SW480 (cell line): ENCODE measurements around the gene ZNF611.
"Not testable (repeated sequence)": the region's sequence is repeated elsewhere in the genome, so short reads cannot be mapped to it uniquely, and the experiment has no call there.

ENCODE experiments used
- DNase-seq: peaks from one replicate; pipeline ENCODE4 v3.0.0-alpha.2; 2016; ENCODE audit warnings: low spot score

The ZNF611 gene

DNA sequence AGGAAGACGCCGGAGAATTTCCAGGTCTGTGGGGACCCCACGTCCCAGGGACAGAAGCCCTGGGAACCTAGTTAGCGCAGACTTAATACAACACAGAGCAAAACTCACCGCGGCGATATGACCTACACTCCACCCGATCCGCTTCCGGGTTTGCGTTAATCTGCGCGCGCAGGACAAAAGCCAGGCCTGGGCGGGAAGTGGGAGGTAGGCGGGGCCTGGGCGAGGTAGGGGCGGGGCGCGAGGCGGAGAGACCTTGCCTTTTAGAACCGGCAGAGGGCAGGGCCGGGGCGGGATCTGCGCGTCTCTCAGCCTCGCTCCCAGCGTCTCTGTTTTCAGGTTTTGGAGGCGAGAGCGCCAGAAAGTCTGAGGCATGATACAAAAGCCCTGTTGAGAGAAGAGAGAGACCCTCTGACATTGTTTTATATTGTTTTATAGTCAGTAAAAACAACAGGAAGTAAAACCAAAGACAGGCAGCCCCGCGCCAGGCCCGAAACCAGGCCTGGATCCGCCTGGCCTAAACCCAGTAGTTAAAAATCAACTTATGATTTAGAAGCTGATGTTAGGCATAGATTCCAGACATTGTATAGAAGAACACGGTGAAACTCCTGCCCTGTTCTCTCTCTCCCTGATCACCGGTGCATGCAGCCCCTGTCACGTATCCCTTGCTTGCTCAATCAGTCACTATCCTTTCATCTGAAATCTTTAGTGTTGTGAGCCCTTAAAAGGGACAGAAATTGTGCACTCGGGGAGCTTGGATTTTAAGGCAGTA is at the start of gene ZNF611:
Gene ZNF611, minus strand, starts transcription at position 152 of the 769 bp plus-strand sequence. CDS start 19,150 bp downstream, outside the sequence.
- DNase-seq, result peak; percentile 93

DNA sequence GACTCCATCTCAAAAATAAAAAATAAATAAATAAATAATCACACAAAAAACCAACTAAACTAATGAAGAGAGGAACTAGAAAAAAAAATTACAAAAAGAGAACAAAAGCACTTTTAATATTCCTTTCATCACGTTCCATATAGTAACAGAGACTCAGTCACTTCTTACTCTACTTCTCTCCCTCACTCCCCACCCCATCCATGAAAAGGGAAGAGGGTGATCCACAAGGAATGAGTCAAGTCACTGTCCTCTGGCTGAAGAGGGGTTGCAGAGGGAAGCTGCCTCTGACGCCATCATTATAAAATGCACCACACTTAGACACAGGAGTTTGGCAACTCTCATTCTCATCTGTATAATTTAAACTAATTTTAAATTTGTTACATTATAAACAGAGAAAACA is 48.0 kb upstream of the ZNF611 start:
- DNase-seq, result not testable (repeated sequence)

DNA sequence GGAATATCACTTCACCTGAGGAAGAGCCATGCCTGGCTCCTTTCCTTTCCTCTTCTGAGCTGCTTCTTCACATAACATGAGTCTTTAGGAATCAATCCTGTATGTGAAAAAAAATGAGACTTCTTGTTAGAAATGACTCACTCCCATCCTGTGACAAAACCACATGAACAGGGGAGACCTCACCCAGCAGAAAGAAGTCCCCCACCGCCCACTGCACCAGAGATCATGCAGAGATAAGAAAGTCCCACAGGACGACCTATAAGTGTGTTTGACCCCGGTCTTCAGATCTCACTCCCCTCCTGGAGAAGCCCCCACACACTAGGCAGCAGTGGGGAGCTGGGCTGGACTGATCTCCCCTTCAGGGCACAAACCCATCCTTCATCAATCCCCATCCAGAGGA is 44.0 kb upstream of the ZNF611 start:
- no peak for DNase-seq

DNA sequence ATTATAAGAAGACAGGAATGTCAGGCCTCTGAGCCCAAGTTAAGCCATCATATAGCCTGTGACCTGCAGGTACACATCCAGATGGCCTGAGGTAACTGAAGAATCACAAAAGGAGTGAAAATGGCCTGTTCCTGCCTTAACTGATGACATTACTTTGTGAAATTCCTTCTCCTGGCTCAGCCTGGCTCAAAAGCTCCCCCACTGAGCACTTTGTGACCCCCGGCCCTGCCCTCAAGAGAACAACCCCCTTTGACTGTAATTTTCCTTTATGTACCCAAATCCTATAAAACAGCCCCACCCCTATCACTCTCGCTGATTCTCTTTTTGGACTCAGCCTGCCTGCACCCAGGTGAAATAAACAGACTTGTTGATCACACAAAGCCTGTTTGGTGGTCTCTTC is 21.6 kb upstream of the ZNF611 start:
- DNase-seq, result not testable (repeated sequence)

DNA sequence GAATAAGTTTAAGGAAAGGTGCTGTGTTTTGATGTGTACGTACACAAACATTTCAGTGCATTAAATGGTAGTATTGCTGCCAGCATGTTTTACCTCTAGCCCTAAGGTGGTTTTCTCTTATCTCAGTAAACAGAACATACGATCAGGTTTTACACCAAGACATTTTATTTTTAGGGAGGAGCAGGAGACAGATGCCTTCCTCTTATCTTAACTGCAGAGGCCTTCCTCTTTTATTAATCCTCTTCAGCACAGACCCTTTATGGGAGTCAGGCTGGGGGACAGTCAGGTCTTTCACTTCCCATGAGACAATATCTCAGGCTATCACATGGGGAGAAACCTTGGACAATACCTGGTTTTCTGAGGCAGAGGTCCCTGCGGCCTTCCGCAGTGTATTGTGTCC is 14.9 kb upstream of the ZNF611 start:
- DNase-seq, result no peak

DNA sequence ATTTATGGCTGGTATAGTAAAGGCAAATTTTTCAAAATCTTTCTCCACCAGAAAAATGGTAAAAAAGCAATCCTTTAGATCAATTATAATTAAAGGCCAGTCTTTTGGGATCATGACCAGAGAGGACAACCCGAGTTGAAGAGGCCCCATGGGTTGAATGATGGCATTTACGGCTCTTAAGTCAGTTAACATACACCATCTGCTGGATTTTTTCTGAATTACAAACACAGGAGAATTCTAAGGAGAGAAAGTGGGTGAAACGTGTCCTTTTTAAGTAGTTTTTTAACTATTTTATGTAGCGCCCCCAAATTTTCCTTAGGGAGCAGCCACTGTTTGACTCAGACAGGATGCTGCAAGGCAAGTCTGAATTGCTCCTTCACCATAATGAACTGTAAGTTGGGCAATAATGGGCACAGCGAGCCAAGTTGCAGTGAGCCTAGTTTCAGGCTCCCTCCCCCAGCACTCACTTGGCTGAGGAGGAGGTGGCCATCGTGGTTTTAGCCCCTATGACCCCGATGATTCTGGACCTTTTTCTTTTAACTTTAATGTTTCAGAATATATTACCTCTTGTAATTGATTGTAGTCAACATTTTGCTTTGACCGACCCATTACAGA is 13.6 kb upstream of the ZNF611 start:
- no peak for DNase-seq

DNA sequence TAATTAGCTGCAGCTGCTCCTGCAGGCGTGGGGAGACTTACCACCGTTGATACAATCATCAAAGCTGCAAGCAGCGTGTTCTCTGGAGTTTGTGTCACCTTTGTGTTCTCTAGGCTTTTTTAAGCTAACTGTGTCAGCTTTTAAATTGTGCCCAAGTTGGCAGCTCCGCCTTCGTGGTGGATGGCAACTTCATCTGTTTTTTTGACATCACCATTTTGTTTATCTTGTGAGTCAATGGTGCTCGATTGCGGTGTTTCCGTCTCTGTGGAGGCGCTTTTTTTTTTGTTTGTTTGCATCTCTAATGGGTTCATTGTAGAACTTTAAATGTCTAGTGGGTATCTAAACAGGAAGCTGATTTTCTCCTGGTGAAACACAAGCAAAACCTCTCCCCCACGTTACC is 11.1 kb upstream of the ZNF611 start:
- DNase-seq, result not testable (repeated sequence)

DNA sequence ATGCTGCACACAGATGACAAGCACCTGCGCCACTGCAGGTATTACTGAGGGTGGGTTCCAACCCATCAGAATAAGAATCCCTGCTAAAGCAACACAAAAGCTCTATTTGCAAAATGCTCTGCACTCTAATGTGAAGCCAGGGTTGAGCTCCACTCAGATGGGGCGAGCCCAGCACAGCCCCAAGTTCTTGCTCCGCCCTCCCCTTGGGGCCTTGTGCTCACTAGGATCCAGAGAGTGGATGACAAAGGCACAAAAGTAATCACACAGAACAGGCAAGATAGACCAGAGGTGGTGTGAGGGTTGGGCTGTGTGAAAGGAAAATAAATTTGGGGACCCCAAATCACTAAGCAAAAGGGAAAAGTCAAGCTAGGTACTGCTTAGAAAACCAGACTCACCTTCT is 8.2 kb upstream of the ZNF611 start:
- DNase-seq, result no peak

DNA sequence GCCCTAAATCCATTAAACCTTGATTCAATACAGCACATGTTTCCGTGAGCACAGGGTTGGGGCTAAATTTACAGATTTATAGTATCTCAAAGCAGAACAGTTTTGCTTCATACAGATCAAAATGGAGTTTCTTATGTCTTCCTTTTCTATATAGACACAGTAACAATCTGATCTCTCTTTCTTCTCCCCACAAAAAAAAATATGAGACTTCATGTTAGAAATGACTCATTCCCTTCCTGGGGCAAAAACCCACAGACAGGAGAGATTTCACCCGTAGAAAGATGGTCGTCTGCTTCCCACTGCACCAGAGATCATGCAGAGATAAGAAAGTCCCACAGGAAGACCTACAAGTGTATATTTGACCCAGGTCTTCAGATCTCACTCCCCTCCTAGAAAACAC is 7.7 kb upstream of the ZNF611 start:
- no peak for DNase-seq

DNA sequence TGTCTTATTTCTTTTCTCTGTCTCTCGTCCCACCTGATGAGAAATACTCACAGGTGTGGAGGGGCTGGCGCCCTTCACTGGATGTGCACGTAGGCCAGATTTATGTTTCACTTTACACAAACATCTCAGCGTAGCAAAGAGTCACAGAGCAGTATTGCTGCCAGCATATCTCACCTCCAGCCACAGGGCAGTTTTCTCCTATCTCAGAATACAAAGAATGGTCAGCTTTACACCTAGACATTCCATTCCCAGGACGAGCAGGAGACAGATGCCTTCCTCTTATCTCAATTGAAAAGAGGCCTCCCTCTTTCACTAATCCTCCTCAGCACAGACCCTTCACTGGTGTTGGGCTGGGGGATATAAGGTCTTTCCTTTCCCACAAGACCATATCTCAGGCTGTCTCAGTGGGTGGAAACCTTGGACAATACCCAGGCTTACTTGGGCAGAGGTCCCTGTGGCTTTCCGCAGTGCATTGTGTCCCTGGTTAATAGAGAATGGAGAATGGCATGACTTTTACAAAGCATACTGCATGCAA is 7.2 kb upstream of the ZNF611 start:
- no peak for DNase-seq

DNA sequence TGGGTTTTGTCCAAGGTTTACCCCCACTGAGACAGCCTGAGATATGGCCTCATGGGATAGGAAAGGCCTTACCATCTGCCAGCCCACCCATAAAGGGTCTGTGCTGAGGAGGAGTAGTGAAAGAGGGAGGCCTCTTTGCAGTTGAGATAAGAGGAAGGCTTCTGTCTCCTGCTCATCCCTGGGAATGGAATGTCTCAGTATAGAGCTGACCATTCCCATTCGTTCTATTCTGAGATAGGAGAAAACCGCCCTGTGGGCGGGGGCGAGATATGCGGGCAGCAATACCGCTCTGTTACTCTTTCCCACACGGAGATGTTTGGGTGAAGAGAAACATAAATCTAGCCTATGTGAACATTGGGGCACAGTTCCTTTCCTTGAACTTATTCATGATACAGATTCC is 6.5 kb upstream of the ZNF611 start:
- DNase-seq, result not testable (repeated sequence)

DNA sequence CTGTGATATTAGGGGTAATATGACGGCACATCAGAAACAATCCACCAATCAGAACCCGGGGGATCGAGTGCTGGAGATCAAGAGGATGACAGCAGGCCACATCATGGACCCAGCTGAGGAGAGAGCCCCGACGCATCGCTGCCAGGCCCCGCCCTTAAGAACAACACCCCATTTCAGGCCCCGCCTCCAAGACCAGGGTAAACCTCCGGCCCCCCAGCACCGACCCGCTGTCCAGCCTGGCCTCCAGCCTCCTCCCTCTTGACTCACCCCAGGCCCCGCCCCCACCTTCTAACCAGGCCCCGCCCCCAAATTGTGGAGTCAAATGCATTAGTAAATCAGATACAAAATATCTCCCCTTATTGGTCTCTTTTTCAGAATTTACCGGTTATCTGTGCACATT is 4.7 kb upstream of the ZNF611 start:
- no peak for DNase-seq

DNA sequence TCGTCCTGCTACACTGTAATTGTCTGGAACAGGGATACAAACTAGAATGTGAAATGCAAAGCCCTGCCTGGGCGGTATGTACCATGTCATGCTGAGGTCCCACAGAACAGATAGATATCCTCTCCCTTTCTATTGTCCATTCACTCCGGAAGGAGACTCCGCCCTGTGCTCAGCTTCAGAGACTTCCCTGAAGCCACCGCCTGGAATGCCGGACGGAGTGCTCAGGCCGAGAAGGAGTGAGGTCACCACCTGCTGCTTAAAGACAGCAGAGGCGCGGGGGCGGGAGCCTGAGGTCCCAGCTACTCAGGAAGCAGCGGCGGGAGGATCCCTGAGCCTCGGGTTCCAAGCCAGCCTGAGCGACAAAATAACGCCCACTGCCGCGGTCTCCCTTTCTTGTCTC is 890 bp upstream of the ZNF611 start:
- peak; percentile 83 for DNase-seq

DNA sequence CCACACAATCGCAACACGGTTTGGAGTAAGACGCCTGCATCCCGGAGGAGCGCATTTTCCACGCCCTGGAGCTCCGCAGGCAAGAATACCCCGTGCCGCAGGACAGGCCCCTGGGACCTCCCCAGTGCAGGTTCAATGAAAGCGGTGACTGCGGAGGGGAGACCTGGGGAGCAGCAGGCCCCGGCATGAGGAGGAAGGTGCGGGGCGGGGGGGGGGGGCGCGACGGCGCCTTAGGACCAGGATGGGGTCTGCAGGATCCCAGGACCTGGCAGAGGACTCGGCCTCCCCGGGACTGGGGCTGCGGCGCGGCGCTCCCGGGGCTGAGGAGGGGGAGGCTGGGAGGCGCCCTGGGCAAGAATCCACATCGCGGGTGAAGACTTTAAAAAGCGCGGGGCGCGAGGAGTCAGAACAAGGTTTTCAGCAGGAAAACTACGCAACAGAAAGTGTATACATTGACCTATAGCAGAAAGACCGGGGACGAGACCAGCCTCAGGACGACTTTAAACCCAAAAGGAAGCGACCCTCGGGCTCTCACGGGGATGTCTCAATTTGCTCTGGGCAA is 432 bp downstream of the ZNF611 start:
- no peak for DNase-seq

DNA sequence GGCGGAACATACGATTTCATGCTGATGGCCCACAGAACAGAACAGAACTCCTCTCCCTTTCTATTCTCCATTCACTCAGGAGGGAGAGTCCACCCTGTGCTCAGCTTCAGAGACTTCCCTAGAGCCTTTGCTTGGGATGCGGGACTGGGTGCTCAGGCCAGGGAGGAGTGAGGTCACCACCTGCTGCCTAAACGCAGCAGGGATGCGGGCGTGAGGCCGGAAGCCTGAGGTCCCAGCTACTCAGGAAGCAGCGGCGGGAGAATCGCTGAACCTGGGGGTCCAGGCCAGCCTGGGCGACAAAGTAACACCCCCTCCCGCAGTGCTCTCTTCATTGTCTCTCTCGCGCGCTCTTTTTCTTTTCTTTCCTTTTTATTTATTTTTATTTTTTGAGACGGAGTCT is 8.8 kb downstream of the ZNF611 start:
- DNase-seq, result not testable (repeated sequence)

DNA sequence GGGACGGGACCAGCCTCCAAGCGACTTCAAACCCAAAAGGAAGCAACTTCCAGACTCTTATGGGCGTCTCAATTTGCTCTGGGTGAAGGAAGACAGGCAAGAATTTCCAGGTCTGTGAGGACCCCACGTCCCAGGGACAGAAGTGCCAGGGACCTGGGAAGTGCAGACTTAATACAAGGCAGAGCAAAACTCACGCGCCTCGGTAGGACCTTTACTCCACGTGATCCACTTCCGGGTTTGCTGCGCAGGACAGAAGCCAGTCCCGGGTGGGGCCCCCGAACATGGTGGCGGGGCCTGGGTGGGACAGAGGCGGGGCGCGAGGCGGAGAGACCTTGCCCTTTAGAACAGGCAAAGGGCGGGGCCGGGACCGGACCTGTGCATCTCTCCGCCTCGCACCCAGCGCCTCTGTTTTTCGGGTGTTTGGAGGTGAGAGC is 9.3 kb downstream of the ZNF611 start:
- DNase-seq, result no peak

DNA sequence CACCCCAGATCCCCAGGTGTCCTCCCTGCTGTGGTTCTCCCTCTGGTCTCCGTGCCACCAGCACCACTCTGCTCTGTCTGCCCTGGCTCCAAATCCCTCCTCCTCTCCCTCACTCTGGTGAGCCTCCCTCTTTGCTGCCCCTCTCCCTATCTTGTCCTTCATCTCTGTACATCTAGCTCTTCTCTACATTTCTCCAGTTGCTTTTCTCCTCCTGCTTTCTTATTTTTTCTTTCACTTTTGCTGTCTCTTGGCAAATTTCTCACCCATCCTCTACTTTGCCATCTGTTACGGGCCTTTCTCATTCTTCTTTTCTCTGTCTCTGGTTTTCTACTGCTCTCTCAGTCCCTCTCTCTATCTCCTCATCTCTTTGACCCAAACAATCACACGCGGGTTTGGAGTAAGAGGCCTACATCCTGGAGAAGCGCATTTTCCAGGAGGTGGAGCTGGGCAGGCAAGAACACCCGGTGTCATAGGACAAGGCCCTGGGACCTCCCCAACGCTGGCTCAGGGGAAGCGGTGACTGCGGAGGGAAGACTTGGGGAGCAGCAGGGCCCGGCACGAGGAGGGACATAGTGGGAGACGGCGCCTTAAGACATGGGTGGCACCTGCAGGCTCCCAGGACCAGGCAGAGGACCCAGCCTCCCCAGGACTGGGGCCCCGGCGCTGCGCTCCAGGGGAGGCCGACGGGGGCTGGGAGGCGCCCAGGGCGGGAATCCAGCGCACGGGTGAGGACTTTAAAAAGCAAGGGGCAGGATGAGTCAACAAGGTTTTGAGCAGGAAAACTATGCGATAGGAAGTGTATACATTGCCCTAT is 9.9 kb downstream of the ZNF611 start:
- DNase-seq, result no peak

DNA sequence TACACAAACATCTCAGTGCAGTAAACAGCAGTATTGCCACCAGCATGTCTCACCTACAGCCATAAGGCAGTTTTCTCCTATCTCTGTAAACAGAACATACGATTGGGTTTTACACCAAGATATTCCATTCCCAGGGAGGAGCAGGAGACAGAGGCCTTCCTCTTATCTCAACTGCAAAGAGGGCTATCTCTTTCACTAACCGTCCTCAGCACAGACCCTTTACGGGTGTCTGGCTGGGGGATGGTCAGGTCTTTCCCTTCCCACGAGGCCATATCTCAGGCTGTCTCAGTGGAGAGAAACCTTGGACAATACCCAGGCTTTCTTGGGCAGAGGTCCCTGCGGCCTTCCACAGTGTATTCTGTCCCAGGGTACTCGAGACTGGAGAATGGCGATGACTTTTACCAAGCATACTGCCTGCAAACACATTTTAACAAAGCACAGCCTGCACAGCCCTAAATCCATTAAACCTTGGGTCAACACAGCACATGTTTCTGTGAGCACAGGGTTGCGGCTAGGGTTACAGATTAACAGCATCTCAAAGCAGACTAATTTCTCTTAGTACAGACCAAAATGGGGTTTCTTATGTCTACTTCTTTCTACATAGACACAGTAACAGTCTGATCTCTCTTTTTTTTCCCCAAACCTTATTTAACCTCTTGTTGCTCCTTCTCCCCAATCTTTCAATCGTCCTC is 10.8 kb downstream of the ZNF611 start:
- not testable (repeated sequence) for DNase-seq

DNA sequence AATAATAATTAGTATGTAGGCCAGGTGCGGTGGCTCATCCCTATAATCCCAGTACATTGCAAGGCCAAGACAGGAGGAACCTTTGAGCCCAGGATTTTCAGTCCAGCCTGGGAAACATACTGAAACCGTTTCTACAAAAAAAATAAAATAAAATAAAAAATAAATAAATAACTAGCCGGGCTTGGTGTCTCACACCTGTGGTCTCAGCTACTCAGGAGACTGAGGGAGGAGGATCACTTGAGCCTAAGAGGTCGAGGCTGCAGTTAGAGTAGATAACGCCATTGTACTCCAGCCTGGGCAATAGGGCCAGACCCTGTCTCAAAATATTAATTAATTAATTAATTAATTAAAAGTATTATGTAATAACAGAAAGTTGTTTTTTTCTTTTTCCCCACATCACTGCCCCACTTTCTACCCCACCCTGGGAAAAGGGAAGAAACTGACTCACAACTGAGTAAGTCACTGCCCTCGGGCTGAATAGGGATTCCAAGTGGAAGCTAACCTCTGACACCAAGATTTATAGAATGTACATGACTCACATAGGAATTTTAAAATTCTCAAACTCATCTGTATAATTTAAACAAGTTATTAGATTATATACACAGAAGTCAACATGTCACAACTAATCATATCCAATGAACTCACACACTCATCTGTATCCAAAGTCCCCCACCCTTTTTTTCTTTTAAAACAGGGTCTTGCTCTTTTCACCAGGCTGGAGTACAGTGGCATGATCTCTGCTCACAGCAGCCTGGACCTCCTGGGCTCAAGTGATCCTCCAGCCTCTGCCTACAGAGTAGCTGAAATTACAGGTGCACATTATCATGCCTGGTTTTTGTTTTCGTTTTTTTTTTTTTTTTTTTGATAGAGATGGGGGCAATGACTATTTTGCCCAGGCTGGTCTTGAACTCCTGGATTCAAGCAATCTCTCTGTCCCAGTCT is 12.5 kb downstream of the ZNF611 start:
- DNase-seq, result no peak

DNA sequence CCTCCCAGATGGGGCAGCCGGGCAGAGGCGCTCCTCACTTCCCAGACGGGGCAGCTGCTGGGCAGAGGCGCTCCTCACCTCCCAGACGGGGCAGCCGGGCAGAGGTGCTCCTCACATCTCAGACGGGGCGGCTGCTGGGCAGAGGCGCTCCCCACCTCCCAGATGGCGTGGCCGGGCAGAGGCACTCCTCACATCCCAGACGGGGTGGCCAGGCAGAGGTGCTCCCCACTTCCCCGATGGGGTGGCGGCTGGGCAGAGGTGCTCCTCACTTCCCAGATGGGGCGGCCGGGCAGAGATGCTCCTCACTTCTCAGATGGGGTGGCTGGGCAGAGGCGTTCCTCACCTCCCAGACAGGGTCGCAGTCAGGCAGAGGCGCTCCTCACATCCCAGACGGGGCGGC is 14.3 kb downstream of the ZNF611 start:
- DNase-seq, result not testable (repeated sequence)

DNA sequence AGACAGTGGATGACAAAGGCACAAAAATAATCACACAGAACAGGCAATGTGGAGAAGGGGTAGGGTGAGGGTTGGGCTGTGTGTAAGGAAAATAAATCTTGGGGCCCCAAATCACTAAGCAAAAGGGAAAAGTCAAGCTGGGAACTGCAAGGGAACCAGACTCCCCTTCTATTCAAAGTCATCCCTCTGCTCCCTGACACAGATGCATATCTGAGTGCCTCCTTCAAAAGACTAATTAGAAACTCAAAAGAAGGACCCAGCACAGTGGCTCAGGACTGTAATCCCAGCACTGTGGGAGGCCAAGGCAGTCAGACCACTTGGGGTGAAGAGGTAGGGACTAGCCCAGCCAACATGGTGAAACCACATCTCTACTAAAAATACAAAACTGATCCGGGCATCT is 18.3 kb downstream of the ZNF611 start:
- DNase-seq, result no peak
